Measurements from ENCODE around the gene METTL1. TPM values are rescaled to one million over a fixed set of nuclear protein-coding genes. Genes with fewer than 3 reads are reported as not detected.
A peak's percentile ranks its signal among the peaks of the same experiment; 100 is the strongest.

METTL1 gene
- total RNA-seq, 1 donor from 2014 or later = 37.8 TPM

DNA sequence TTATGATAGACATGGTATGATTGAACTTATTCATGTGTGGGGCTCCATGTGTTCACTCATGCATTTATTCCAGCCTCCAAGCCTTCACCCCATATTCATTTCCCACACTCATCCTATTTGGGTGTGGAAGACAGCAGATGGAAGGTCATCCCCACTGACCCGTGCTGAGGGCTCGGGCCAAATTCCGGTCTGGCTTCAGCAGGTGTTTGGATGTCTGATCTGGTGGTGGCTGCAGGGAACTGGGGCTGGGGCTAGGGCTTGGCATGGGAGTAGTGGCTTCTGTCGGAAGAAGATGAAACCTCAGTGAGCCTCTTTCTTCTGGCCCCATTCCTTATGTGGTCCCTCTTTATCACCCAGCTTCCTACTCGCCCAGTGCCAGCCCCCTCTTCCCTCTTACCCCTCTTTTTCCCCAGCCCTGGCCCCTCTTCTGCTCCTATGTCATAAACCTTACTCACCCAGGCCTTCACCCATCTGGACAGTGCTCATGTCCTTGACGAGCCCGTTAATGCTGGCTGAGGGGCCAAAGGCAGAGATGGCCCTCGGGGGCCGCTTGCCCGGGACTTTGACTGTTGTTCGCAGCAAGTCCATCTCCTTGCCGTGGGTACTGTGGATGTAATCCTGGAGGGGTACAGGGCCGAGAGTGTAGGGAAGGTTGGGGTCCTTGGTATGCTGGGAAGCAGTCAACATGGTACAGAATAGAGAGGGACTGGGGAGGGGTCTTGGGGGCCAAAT is 41.4 kb downstream of the METTL1 start:
- Mint-ChIP-seq H3K4me1 (peaks cover 9% of the 10 kb centered on the region), H3K36me3 (ENCODE audit: low read depth) (peaks cover 2% of the 10 kb centered on the region), H3K27me3 (ENCODE audit: low read depth) (peaks cover 98% of the 10 kb centered on the region), H3K9me3 (no peaks in the 10 kb centered on the region), H3K4me3 (peak overlapping the region; percentile 25), H3K27ac (ENCODE audit: unreplicated experiment) (no peak overlapping the region)
- no peak for DNase-seq (ENCODE audit: low read depth, low spot score)
- TF ChIP-seq, protein P1, sequence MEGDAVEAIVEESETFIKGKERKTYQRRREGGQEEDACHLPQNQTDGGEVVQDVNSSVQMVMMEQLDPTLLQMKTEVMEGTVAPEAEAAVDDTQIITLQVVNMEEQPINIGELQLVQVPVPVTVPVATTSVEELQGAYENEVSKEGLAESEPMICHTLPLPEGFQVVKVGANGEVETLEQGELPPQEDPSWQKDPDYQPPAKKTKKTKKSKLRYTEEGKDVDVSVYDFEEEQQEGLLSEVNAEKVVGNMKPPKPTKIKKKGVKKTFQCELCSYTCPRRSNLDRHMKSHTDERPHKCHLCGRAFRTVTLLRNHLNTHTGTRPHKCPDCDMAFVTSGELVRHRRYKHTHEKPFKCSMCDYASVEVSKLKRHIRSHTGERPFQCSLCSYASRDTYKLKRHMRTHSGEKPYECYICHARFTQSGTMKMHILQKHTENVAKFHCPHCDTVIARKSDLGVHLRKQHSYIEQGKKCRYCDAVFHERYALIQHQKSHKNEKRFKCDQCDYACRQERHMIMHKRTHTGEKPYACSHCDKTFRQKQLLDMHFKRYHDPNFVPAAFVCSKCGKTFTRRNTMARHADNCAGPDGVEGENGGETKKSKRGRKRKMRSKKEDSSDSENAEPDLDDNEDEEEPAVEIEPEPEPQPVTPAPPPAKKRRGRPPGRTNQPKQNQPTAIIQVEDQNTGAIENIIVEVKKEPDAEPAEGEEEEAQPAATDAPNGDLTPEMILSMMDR (conservative IDR thresholded peaks at IDR 0.05) = no peak

DNA sequence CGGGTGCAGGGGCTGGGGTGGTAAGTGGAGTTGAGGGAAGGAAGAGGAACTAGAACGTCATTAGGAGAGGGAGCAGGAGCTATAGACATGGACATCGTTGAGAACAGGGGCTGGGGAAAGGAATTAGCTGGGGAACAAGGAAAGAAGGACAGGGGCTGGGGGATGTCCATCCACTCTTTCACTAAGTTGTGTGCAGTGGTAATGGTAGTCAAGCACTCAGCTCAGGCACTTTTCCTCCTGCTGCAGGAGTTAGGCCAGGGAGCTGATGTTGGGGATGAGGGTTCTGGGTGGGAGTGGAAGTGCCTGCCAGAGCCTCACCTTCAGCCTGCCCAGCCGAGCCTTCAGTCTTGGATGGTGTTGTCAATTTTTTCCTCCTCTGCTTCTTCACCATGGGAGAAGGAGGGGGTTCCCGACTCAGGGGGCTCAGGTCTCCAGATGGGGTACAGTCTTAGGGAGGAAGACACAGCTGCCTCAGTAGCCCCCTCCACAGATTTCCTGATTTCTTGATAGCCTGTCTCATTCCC is 42.5 kb downstream of the METTL1 start:
- peaks cover 97% of the 10 kb centered on the region for H3K27me3 Mint-ChIP-seq (ENCODE audit: low read depth)
- H3K9me3 Mint-ChIP-seq = no peaks in the 10 kb centered on the region
- peaks cover 2% of the 10 kb centered on the region for H3K36me3 Mint-ChIP-seq (ENCODE audit: low read depth)
- H3K4me1 Mint-ChIP-seq = peaks cover 8% of the 10 kb centered on the region
- H3K4me3 Mint-ChIP-seq = peak overlapping the region; percentile 77
- no peak overlapping the region for H3K27ac Mint-ChIP-seq (ENCODE audit: unreplicated experiment)
- DNase-seq (ENCODE audit: low read depth, low spot score) = no peak
- TF ChIP-seq, protein P1 (conservative IDR thresholded peaks at IDR 0.05) = no peak

DNA sequence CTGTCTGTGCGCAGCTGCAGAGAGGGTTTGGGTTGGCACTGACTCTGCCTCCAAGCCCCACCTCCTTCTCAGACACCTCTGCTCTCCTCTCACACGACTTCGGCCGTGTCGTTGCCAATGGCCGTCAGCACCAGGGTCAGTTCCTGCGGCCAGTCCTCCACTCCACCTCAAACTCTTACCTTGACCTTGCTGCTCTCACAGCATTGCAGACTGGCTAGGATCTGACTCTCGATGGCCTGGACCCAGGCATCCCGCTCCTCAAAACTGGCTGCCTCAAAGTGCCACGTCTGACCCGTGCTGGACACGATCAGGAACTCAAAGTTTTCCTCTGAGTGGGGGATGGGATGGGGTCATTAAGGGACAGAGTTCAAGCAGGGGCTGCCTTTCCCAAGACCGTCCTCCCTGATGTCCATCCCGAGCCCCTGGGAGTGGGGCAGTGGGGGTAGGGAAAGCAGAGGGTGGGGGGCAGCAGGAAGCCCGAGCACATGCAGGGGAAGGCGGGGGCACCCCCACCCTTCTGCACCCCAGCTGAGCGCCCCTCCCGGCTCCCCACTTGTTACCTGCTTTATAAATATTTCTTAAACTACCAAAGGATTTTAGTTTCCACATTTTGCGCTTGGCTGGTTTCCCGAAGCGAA is 44.0 kb downstream of the METTL1 start:
- H3K36me3 Mint-ChIP-seq (ENCODE audit: low read depth) = peaks cover 2% of the 10 kb centered on the region
- peak overlapping the region; percentile 69 for H3K4me3 Mint-ChIP-seq
- H3K9me3 Mint-ChIP-seq = no peaks in the 10 kb centered on the region
- TF ChIP-seq, protein P1 (conservative IDR thresholded peaks at IDR 0.05) = no peak
- peaks cover 97% of the 10 kb centered on the region for H3K27me3 Mint-ChIP-seq (ENCODE audit: low read depth)
- peaks cover 8% of the 10 kb centered on the region for H3K4me1 Mint-ChIP-seq
- H3K27ac Mint-ChIP-seq (ENCODE audit: unreplicated experiment) = no peak overlapping the region
- no peak for DNase-seq (ENCODE audit: low read depth, low spot score)

DNA sequence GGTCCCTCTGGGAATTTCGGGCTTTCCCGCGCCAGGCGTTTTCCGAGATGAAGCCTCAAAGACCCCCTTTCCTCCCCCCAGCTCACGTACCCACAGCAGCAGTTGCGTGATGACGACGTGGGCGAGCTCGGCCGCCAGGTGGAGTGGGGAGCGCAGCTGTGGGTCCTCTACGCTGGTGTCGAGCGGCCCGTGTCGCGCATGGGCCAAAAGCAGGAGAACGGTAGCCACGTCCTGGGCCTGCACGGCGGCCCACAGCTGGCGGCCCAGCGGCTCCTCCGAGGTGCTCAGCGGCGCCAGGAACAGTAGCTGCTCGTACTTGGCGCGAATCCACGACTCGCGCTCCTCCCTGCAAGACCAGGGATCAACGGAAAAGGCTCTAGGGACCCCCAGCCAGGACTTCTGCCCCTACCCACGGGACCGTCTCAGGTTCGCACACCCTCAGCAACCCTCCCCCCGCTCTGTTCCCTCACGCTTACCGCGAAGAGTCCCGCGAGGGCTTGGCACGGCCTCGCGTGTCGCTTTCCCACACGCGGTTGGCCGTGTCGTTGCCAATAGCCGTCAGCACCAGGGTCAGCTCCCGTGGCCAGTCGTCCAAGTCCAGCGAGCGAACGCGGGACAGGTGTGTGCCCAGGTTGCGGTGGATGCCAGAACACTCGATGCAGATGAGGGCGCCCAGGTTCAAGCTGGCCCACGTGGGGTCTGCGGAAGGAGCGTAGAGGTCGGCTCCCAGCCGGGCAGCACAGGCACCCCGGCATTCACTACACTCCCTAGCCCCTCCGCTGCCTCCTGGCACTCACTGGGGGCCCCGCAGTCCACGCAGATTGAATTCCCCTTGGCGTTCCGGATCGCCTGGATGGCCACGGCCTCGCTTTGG is 44.8 kb downstream of the METTL1 start:
- TF ChIP-seq, protein P1 (conservative IDR thresholded peaks at IDR 0.05) = peak; percentile 36
- Mint-ChIP-seq H3K9me3 (no peaks in the 10 kb centered on the region), H3K36me3 (ENCODE audit: low read depth) (peaks cover 2% of the 10 kb centered on the region), H3K4me3 (peak overlapping the region; percentile 69), H3K27ac (ENCODE audit: unreplicated experiment) (no peak overlapping the region), H3K27me3 (ENCODE audit: low read depth) (peaks cover 92% of the 10 kb centered on the region), H3K4me1 (peaks cover 8% of the 10 kb centered on the region)
- DNase-seq (ENCODE audit: low read depth, low spot score) = no peak

DNA sequence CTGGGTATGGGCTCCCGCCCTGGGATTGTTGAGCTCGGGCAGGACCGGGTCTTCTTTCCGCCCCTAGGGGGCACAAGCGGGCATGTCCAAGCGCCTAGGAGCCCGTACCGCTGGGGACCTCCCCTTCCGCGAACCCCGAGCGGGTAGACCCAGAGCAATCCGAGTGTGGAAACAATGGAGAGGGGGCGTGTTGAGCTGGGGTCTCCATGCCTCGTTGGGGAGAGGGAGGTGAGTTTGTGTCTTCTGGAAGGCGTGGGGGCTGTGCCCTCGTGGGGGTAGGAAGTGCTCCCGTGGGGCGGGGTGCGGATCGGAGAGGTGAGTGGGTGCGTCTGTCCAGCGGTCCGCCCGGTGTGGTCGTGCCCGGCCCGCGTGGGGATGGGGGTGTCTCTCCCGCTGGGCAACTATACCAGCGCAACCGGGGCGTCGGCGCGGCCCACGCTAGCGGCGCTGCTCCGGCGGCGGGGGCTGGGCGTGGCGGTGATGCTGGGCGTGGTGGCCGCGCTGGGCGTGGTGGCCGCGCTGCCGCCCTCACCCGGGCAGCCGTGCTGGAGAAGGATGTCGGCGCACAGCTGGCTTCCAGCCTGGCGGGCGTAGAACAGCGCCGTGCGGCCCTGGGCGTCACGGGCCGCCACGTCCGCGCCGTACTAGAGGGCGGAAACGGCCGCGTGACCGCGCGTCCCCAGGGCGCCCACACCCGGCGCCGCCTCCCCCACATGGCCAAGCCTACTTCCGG is 45.6 kb downstream of the METTL1 start:
- Mint-ChIP-seq H3K9me3 (no peaks in the 10 kb centered on the region), H3K4me1 (peaks cover 8% of the 10 kb centered on the region), H3K27me3 (ENCODE audit: low read depth) (peaks cover 84% of the 10 kb centered on the region), H3K36me3 (ENCODE audit: low read depth) (peaks cover 4% of the 10 kb centered on the region), H3K4me3 (peak overlapping the region; percentile 97), H3K27ac (ENCODE audit: unreplicated experiment) (peak overlapping the region; percentile 82)
- TF ChIP-seq, protein P1 (conservative IDR thresholded peaks at IDR 0.05) = peak; percentile 76
- DNase-seq (ENCODE audit: low read depth, low spot score) = peak; percentile 80
